Left renal cortex interstitium (tissue), 4 donors: ENCODE data around the gene PERM1. TPM values are rescaled to one million over a fixed set of nuclear protein-coding genes. Genes with fewer than 3 reads are reported as not detected.

Experiments used
- DNase-seq, 4 donors: peaks; one replicate each; pipeline ENCODE4 v3.0.0-alpha.2; 2013; ENCODE audit warnings: low read depth in 4 of 4, low spot score in 2 of 4, missing footprints in 1 of 4
- polyA plus RNA-seq, 4 donors: library from polyadenylated mRNA; unstranded; fragments of 120-200 nt; gene quantifications; one replicate each; pipeline ENCODE4 v1.2.1, GENCODE V29; 2013; ENCODE audit not compliant: insufficient read length in 4 of 4

PERM1 gene
- polyA plus RNA-seq, 4 donors, result 0.30 to 0.46 TPM; not detected in 2

DNA sequence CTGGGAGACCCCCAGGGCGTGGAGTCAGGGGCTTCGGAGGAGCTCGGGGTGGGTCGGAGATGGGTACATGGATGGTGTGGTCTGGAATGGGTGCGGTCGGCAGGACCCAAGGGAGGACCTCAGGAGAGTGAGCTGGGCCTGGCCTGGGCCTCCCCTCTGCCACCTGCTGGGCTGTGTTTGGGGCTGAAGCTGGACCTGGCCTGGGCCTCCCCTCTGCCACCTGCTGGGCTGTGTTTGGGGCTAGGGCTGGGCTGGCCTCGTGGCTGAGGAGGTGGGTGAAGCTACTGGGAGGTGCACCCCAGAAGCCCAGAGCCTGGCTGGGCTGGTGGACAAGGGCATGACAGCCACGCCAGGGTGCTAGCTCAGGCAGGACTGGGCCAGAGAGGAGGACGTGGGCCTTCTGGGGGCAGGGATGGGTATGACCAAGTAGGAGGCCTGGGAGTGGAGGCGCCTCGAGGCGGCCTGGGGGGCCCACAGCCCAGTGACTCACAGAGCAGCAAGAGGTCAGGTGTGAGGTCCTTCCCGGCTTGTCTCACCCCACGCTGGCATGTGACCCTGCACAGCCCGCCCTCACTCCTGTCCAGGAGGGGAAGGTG lies 43.7 kb downstream of the PERM1 start:
- DNase-seq, result no peak

GRCh38 chr1:937521-937920 lies 44.4 kb downstream of the PERM1 start:
- no peak for DNase-seq

GRCh38 chr1:936348-937264 lies 45.3 kb downstream of the PERM1 start:
- no peak for DNase-seq

GRCh38 chr1:935751-936231 lies 46.1 kb downstream of the PERM1 start:
- DNase-seq, result no peak

DNA sequence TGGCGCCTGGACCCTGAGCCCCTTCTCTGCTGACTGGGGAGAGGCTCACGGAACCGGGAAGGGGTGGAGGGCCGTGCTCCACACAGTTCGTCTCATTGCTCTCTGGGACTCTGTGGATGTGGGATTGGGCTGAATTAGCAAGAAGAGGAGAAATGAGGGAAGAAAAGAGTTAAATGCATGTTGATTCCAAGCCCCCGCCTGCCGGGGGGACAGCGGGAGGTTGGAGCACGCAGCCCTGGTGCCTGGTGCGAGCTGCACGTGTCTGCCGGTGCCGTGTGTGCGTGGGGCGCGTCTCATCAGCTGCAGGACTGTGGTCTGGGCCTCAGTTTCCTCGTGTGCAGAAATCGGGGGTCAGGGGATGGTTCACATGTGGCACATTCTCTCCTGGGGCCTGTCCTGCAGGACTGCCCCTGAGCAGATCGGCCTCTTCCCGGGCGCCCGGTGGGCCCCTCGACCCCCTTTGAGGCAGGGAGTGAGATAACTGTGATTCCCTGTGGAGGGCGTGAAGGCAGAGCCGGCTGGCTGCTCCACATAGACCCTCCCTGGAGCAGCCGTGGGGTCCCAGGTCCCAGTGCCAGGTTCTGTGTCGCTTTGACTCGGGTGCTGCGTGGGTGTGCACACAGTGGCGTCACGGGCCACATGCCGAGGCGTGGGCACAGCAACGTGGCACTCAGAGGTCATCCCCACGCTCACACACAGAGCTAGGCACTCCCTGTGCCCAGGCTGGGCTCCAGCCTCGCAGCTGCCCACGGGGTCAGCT lies 46.7 kb downstream of the PERM1 start:
- no peak for DNase-seq

- DNase-seq, result no peak
Measured at GRCh38 chr1:933603-933940, 48.3 kb downstream of the PERM1 start.

DNA sequence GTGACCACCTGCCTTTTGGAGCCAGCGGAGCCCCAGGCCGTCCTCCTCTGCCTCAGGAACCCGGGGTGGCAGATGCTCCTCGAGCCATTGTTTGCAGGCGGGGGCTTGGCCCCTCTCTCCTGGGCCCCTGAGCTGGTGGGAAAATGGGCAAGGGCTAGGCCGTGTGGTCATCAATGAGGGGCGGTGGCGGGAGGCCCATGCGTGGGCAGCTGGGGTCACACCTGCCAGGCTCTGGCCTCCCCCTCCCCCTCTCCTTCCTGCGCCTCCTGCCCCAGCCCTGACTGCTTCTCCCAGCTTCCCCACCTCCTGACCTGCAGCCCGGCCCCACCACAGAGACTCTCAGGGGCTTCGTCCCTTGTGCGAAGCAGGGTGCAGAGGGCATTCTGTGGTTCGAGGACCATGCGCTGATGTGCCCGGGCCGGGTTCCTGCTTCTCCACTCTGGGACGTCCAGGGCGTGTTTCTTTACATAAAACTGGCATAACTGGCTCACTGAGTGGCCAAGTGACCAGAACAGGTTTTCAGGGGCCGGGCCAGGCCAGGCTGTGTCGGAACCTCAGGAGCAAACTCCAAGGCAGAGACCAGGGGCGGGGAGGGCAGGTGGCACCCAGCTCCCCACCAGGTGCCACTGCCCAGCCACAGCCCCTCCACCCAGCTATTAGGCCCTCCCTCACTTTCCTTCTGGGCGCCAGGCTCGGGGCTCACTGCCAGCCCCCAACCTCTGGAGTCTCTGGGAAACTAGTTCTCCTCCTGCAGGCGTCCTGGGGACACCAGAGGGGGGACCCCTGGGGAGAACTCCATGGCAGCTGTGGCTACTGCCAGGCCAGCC lies 48.9 kb downstream of the PERM1 start:
- no peak for DNase-seq

GRCh38 chr1:932173-932510 lies 49.8 kb downstream of the PERM1 start:
- DNase-seq, result no peak

DNA sequence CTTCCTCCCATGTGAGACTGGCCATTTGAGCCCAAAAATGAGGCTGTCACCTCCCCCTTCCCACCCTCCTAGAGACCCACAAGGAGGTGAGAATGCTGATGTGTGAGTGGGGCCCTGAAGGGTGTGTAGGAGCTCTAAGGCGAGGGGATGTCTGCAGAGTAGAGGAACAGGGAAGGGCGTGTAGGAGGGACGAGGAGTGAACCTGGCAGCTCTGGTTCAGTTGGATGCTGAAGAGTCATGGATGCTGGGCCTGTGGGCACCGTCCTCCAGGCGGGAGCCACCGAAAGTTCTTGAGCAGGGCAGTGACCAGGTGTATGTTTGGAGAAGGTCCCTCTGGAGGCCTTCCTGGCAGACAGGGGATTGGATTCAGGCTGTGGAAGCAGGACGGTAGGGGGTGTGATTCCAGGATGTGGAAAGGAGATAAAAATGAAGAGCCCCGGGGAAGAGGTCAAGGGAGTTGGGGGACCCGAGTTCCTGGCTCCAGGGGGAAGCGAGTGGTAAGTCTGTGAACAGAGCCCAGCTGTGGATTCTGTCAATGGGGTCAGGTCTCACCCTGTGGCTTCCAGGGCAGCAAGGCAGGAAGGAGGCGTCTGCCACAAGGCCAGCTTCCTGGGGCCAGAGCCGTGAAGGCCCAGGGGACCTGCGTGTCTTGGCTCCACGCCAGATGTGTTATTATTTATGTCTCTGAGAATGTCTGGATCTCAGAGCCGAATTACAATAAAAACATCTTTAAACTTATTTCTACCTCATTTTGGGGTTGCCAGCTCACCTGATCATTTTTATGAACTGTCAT lies 50.3 kb downstream of the PERM1 start:
- no peak for DNase-seq

DNA sequence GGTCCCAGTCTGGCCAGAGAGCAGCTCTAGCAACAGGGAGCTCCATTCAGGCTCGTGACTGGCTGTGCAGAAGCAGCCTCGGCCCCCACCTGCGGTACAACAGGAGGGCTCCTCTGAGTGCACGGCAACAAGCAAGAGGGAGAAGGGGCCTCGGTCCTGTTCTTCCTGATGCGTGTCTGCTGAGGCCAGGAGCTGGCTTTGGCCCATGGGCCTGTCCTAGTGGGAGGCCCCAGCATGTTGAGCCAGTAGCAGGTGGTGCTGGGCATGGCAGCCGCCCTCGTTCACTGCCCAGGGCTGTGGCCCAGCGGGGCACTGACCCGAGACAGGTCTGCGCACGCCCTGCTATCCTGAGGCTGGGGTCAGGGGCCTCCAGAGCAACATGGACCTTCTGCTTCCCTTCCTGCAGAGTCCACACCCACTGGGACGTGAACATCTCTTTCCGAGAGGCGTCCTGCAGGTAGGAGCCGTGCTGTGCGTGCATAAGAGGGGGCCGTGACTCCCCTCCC lies 51.2 kb downstream of the PERM1 start:
- DNase-seq, result no peak

- no peak for DNase-seq
Measured at GRCh38 chr1:929712-930632, 51.9 kb downstream of the PERM1 start.

- no peak for DNase-seq
Measured at GRCh38 chr1:928825-929661, 52.9 kb downstream of the PERM1 start.

GRCh38 chr1:927748-928147 lies 54.1 kb downstream of the PERM1 start:
- DNase-seq, result no peak

DNA sequence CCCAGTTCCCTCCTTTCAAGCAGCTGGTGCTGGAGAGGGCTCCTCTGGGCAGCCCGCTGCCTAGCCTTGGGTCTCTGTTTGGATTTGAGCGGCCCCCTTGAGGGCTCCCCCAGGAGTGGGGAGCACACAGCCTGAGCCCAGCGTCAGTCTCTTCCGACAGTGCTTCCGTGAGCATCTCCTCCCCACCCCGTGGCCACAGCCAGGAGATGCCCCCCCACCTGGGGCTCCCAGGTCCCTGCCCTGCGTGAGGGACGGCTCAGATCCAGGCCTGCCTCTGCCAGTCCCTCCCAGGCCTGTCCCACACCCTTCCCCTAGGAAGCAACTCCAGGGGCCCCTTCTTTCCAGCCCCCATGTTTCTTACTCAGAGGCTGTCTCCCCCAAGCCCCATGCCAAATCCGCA lies 54.7 kb downstream of the PERM1 start:
- no peak for DNase-seq

- no peak for DNase-seq
Measured at GRCh38 chr1:925561-926421, 56.1 kb downstream of the PERM1 start.
